Activated CD4-positive, alpha-beta T cell treated with anti-CD3 and anti-CD28 coated beads, Interleukin-2, amount 50 U/mL, for 4 hours (primary cell): Measurements from ENCODE around the gene TPM2.

Experiments used
- DNase-seq, 2 experiments: peaks; one replicate each; pipeline ENCODE4 v3.0.0-alpha.2; 2020

Gene TPM2

GRCh38 chr9:35691757-35692301 lies 2.1 kb upstream of the TPM2 start:
- DNase-seq = no peak

GRCh38 chr9:35691334-35691650 lies 1.6 kb upstream of the TPM2 start:
- no peak for DNase-seq

GRCh38 chr9:35690614-35691333 lies 1.0 kb upstream of the TPM2 start:
- DNase-seq = peak; percentile 16 to 25

GRCh38 chr9:35690294-35690613 lies 529 bp upstream of the TPM2 start:
- no peak for DNase-seq

- DNase-seq = no peak
These were observed 875 bp downstream of the TPM2 start for GRCh38 chr9:35688558-35689541.

- no peak for DNase-seq
These were observed 1.7 kb downstream of the TPM2 start for GRCh38 chr9:35687972-35688557.

GRCh38 chr9:35687306-35687705 lies 2.4 kb downstream of the TPM2 start:
- DNase-seq = no peak

- DNase-seq = no peak
These were observed 3.2 kb downstream of the TPM2 start for GRCh38 chr9:35686222-35687203.

GRCh38 chr9:35685506-35685905 lies 4.2 kb downstream of the TPM2 start:
- DNase-seq = no peak

GRCh38 chr9:35684921-35685320 lies 4.8 kb downstream of the TPM2 start:
- DNase-seq = no peak

- DNase-seq = no peak
These were observed 6.4 kb downstream of the TPM2 start for GRCh38 chr9:35683323-35683722.

- no peak for DNase-seq
These were observed 7.0 kb downstream of the TPM2 start for GRCh38 chr9:35682520-35683315.

- no peak for DNase-seq
These were observed 7.7 kb downstream of the TPM2 start for GRCh38 chr9:35682051-35682450.

GRCh38 chr9:35681341-35682002 lies 8.3 kb downstream of the TPM2 start:
- DNase-seq = no peak

GRCh38 chr9:35680331-35681105 lies 9.2 kb downstream of the TPM2 start:
- DNase-seq = no peak

- DNase-seq = no peak
These were observed 9.9 kb downstream of the TPM2 start for GRCh38 chr9:35679766-35680330.

GRCh38 chr9:35679091-35679490 lies 10.6 kb downstream of the TPM2 start:
- no peak for DNase-seq

- DNase-seq = no peak
These were observed 13.9 kb downstream of the TPM2 start for GRCh38 chr9:35675732-35676392.

- no peak for DNase-seq
These were observed 14.5 kb downstream of the TPM2 start for GRCh38 chr9:35675204-35675603.
